Measurements from ENCODE around the gene BCL11A.
A peak's percentile ranks its signal among the peaks of the same experiment; 100 is the strongest.

The BCL11A gene

GRCh38 chr2:60544062-60544461 lies 9.4 kb downstream of the BCL11A start:
- no peak for DNase-seq

- no peak for DNase-seq
Measured at GRCh38 chr2:60541056-60541651, 12.3 kb downstream of the BCL11A start.

DNA sequence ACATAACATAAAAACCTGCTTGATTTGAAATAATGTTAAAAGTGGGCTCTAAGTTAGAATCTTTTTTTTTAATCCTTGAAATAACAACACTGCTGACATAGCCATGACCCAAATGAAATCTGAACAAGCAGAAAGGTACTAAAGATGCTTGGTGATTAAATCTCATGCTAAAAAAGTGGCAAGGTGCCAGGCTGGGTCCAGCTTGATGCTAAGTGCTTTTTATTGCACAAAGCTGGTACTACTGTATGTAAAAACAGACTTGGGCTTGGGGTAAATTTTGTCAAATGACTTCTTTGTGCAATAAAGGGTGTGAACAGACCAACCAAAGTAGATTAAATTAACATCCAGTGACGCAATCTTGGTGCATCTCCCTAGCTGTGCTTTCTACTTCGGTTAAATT lies 13.4 kb downstream of the BCL11A start:
- DNase-seq: no peak

GRCh38 chr2:60539140-60539539 lies 14.3 kb downstream of the BCL11A start:
- DNase-seq: no peak

- no peak for DNase-seq
Measured at GRCh38 chr2:60538101-60538500, 15.4 kb downstream of the BCL11A start.

GRCh38 chr2:60536746-60537145 lies 16.7 kb downstream of the BCL11A start:
- no peak for DNase-seq

GRCh38 chr2:60535685-60536312 lies 17.7 kb downstream of the BCL11A start:
- no peak for DNase-seq

DNA sequence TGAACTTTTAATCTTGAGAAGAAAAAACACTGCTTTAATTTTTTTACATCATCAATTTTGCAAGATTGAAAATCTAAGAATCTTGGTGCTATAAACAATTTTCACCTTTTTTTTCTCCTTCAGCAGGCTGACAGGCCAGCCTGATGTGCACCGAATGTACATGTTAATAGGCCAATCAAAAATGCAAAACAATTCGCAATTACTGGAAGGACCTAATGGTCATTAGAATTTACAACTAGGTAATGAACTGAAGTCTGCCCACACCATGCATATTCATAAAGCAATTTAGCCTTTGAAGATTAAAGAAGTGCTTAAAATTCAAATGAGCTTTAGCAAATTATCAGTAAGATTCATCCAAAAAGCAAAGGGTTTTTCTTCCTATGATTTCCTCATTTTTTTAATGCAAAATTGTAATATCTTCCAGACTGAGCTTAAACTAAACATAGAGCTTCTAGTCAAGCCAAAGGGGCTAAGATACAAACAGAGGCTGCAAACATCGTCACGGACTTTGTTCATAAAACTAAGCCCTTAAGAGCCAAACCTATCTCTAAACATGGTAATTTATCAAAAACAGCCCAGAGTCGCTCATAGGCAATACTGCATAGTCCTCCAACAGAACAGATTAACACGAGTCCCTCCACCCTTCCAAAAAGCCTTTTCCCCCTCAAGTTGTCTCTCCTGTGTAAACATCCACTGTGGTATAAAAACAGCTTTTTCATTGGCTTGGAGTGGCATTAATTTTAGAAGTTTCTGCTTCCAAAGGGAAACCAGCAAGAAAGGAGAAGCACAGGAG lies 18.4 kb downstream of the BCL11A start:
- no peak for DNase-seq

- no peak for DNase-seq
Measured at GRCh38 chr2:60534052-60534685, 19.3 kb downstream of the BCL11A start.

GRCh38 chr2:60533101-60534051 lies 20.1 kb downstream of the BCL11A start:
- DNase-seq: no peak

DNA sequence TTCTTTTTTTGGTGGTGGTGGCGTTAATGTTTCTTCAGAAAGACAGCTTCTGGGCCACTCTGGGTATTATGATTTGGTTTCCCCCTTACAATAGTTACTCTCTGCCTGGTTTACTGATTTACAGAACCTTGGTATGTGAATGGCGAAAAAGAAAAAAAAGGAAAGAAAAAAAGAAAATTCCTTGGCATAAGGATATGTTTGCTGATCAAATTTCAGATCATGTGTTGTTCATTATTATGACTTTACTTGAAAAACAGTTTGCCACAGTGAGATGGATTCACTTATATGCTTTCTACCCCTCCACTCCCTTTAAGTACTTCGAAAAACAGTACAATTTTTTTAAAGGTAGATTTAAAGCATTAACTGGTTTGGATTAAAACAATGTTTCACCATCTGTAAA lies 21.0 kb downstream of the BCL11A start:
- no peak for DNase-seq

DNA sequence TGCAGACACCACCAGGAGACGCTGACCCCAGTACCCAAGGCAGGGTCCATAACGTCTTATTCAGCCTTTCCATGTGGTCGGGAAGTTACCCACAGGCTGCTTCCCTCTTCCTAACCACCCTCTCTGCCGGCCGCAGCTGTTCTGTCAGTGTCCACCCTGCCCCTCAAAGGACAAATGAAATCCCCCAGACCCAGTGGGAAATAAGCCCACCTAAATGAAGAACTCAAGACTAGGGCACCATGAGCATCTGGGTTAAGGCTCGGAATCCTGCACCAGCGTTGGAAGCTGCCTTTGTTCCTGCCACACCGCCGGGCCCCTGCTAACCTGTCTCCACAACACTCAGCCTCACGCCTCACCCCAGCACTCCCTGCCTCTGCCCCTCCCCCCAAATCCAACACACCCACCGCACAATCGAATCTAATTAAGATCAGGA lies 21.7 kb downstream of the BCL11A start:
- DNase-seq: no peak

- peak; percentile 92 for DNase-seq
Measured at GRCh38 chr2:60530660-60531281, 22.7 kb downstream of the BCL11A start.

DNA sequence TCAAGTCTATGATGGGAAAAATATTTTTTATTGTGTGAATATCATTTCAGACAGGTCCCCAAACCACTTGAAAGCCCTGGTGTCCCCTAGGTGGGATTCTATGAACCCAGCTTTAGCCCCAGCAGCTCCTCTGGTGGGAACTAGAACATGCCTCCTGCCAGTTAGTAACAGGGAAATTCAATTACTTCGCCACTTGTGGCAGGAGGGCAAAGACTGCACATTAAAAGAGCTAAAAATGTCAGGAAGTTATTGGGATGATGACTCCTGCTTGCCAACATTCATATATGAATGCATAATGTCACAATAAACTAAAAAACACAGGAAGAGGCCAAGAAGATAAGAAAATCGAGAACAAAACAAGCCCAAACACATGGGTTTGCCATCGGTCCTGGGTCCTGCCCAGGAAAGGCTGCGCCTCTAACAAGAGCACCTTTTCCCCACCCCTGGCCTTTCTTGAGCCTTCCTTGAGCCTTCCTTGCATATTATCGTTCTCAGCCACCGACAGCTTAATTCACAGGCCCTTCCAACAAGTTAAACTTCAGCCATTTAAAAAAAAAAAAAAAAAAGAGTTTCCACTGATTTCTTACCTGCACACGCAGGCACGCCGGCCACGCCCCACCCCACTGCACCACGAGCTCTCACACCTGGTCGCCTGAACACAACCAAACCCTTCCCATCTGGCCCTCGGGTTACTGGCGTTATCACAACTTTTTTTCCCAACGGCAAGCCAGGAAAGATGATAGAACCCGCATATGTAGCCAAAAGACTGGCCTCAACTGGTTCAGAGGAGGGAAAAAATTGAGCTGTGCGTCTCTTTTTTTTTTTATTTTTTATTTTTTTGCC lies 23.4 kb downstream of the BCL11A start:
- no peak for DNase-seq

- DNase-seq: no peak
Measured at GRCh38 chr2:60529136-60529784, 24.2 kb downstream of the BCL11A start.

DNA sequence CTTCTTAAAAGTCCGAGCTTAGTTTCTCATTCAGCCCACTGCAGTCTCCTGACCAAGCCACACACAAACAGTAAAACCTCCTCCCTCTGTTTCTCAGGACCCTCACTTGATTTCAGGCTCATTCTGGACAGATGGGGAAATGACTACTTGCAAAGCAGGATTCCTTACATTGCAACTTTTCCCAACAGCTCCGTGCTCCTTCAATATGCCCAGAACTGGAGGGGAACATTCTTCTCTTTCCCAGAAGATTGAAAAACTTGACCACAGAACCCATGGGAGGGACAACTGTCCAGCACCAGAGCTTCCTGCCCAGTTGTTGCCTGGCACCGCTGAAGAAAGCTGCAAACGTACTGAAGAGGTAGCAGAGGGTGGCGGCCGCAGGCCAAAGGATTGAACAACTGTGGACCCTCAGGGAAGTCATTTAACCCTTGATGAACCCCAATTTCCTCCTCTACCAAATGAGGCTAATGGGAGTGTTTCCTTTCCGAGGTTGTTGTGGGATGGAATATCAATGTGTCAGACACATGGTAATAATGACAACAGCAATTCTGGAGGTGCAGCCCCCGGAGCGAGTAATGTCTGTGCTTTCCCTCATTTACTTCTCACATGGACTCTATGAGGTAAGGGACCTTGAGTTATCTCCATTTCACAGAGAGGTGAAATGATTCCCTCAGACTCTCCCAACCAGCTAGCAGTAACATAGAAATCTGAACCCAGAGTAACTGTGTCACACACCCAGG lies 25.0 kb downstream of the BCL11A start:
- no peak for DNase-seq

DNA sequence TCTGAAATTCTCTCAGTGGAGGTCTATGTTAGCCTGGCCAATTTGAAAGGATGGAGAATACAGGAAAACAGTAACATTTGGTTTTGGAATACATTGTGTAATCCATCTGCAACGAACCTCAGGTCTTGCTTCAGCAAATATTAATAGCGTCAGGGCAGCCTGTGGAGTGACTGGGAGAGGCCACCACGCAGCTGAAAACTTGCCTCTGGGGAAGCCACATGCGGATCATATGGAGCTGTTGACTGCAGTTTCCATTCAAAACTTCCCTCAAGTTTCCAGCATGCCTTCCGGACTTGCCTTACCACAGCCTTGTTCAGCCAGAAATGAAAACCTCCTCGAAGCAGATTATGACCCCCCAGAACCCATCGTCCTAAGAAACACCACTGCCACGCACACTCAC lies 25.7 kb downstream of the BCL11A start:
- DNase-seq: no peak

GRCh38 chr2:60526623-60527022 lies 26.8 kb downstream of the BCL11A start:
- DNase-seq: no peak

DNA sequence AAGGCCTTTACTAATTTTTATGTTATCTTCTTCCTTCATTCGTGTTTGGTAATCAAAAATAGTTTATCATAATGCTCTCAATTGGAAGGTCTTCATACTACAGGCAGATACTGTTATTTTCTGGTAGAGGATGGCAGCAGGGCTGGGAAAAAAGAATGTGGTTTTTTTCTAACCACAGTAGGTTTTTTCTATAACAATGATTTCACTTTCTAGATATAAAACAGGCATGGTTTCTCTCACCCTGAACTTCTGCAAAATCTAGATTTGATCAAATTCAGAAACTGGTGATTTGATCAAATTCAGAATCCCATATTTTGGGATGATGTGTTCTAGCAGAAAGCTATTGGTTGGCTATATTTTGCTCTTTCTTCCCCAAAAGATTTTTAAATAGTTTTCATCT lies 27.6 kb downstream of the BCL11A start:
- no peak for DNase-seq

DNA sequence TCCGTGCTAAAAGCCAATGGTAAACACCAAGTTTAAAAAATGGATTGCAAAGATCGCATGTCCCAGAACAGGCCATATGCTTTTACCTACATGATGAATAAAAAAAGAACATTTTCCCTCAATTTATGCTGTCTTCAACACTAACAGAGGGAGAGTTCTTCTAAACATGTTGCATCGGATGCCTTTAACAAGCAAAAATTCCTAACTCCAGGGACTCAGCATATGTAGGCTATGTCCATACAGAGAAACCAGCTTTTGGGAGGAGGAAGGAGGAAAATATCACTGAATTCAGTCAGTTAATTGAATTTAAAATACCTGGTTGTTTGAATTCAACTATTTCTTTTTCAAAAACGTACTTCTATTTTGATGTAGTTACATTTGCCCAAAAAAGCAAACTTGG lies 28.6 kb downstream of the BCL11A start:
- DNase-seq: no peak
